SK-N-SH treated with all-trans-retinoic acid at 6 μM for 48 hours (cell line): ENCODE data around the gene KIAA1755.

Experiments used
- ATAC-seq: fragments of 200-7000 bp; cut with Tn5 transposase; 3 replicates; pipeline ENCODE4 v1.9.1; 2020; ENCODE audit warnings: mild to moderate bottlenecking, moderate library complexity
- ARNTL ChIP-seq: fragments of 450-650 bp; formaldehyde crosslinking; IDR thresholded peaks from 2 replicates; pipeline ENCODE4 v1.5.0; 2020; ENCODE audit warnings: low read depth, mild to moderate bottlenecking, moderate library complexity, borderline replicate concordance
- CSDC2 ChIP-seq: fragments of 250-450 bp; sonication (Bioruptor Pico); IDR thresholded peaks from 2 replicates; pipeline ENCODE4 v1.5.0; 2020; ENCODE audit warnings: mild to moderate bottlenecking, moderate library complexity
- CSRNP3 ChIP-seq: fragments of 250-450 bp; sonication (Bioruptor Pico); IDR thresholded peaks from 2 replicates; pipeline ENCODE4 v1.5.1; 2021; ENCODE audit warnings: mild to moderate bottlenecking, moderate library complexity
- ESRRG ChIP-seq: fragments of 250-450 bp; sonication (Bioruptor Pico); IDR thresholded peaks from 2 replicates; pipeline ENCODE4 v1.6.1; 2021; ENCODE audit warnings: mild to moderate bottlenecking
- GLIS3 ChIP-seq: fragments of 250-450 bp; sonication (Bioruptor Pico); IDR thresholded peaks from 2 replicates; pipeline ENCODE4 v1.5.0; 2020; ENCODE audit warnings: mild to moderate bottlenecking, moderate library complexity
- ISL1 ChIP-seq: fragments of 250-450 bp; sonication (Bioruptor Pico); IDR thresholded peaks from 2 replicates; pipeline ENCODE4 v2.1.2; 2022; ENCODE audit warnings: mild to moderate bottlenecking, moderate library complexity
- OSR1 ChIP-seq: fragments of 250-450 bp; sonication (Bioruptor Pico); IDR thresholded peaks from 2 replicates; pipeline ENCODE4 v1.8.0; 2022; ENCODE audit warnings: moderate library complexity, mild to moderate bottlenecking, inconsistent platforms
- PATZ1 ChIP-seq: fragments of 250-450 bp; sonication (Bioruptor Pico); IDR thresholded peaks from 2 replicates; pipeline ENCODE4 v1.8.0; 2020; ENCODE audit warnings: mild to moderate bottlenecking, moderate library complexity, borderline replicate concordance
- POU6F1 ChIP-seq: fragments of 250-450 bp; sonication (Bioruptor Pico); IDR thresholded peaks from 2 replicates; pipeline ENCODE4 v1.8.0; 2021; ENCODE audit warnings: low read depth, mild to moderate bottlenecking, moderate library complexity, borderline replicate concordance
- PPARA ChIP-seq: fragments of 250-450 bp; sonication (Bioruptor Pico); IDR thresholded peaks from 2 replicates; pipeline ENCODE4 v1.5.0; 2020; ENCODE audit warnings: mild to moderate bottlenecking, borderline replicate concordance
- RARB ChIP-seq: fragments of 250-450 bp; sonication (Bioruptor Pico); IDR thresholded peaks from 2 replicates; pipeline ENCODE4 v1.8.0; 2021; ENCODE audit warnings: mild to moderate bottlenecking, moderate library complexity
- SNAI2 ChIP-seq: fragments of 250-450 bp; sonication (Bioruptor Pico); IDR thresholded peaks from 2 replicates; pipeline ENCODE4 v1.5.0; 2020; ENCODE audit warnings: mild to moderate bottlenecking, moderate library complexity
- TCF4 ChIP-seq: fragments of 250-450 bp; sonication (Bioruptor Pico); IDR thresholded peaks from 2 replicates; pipeline ENCODE4 v1.8.0; 2021; ENCODE audit warnings: mild to moderate bottlenecking, moderate library complexity, borderline replicate concordance
- TSHZ2 ChIP-seq: fragments of 250-450 bp; sonication (Bioruptor Pico); IDR thresholded peaks from 2 replicates; pipeline ENCODE4 v1.5.0; 2020; ENCODE audit warnings: mild to moderate bottlenecking, moderate library complexity
- ZC3H10 ChIP-seq: fragments of 250-450 bp; sonication (Bioruptor Pico); IDR thresholded peaks from 2 replicates; pipeline ENCODE4 v1.5.1; 2021; ENCODE audit warnings: mild to moderate bottlenecking, moderate library complexity
- ZFP30 ChIP-seq: fragments of 450-650 bp; formaldehyde crosslinking; IDR thresholded peaks from 2 replicates; pipeline ENCODE4 v1.5.0; 2022; ENCODE audit warnings: mild to moderate bottlenecking, moderate library complexity
- ZNF565 ChIP-seq: fragments of 450-650 bp; formaldehyde crosslinking; conservative IDR thresholded peaks from 2 replicates; pipeline ENCODE4 v1.5.0; 2020; ENCODE audit warnings: low read depth, mild to moderate bottlenecking, moderate library complexity
- ZNF70 ChIP-seq: fragments of 450-650 bp; formaldehyde crosslinking; IDR thresholded peaks from 2 replicates; pipeline ENCODE4 v1.5.0; 2020; ENCODE audit warnings: mild to moderate bottlenecking, moderate library complexity
- ZNF8 ChIP-seq: fragments of 450-650 bp; formaldehyde crosslinking; IDR thresholded peaks from 2 replicates; pipeline ENCODE4 v1.5.0; 2020; ENCODE audit warnings: mild to moderate bottlenecking, moderate library complexity

KIAA1755 gene

GRCh38 chr20:38208088-38208487 is 52.4 kb downstream of the KIAA1755 start (continued):
- TF ChIP-seq TSHZ2 (CRISPR knock-in tag) = no peak
- TF ChIP-seq ARNTL (CRISPR knock-in tag) = no peak
- TF ChIP-seq POU6F1 (CRISPR knock-in tag) = no peak
- no peak for TF ChIP-seq ZNF565 (CRISPR knock-in tag)

- ATAC-seq = no peak
- TF ChIP-seq CSDC2 (CRISPR knock-in tag) = no peak
- TF ChIP-seq GLIS3 (CRISPR knock-in tag) = no peak
- TF ChIP-seq ARNTL (CRISPR knock-in tag) = no peak
- no peak for TF ChIP-seq ZFP30
- no peak for TF ChIP-seq TCF4 (CRISPR knock-in tag)
- no peak for TF ChIP-seq CSRNP3 (CRISPR knock-in tag)
- no peak for TF ChIP-seq ISL1
- TF ChIP-seq ZC3H10 (CRISPR knock-in tag) = no peak
- no peak for TF ChIP-seq RARB
- TF ChIP-seq POU6F1 (CRISPR knock-in tag) = no peak
- TF ChIP-seq PATZ1 = no peak
- no peak for TF ChIP-seq ZNF565 (CRISPR knock-in tag)
- TF ChIP-seq ZNF8 (CRISPR knock-in tag) = no peak
- no peak for TF ChIP-seq SNAI2
- no peak for TF ChIP-seq PPARA (CRISPR knock-in tag)
- TF ChIP-seq TSHZ2 (CRISPR knock-in tag) = no peak
- no peak for TF ChIP-seq ZNF70 (CRISPR knock-in tag)
- TF ChIP-seq OSR1 (CRISPR knock-in tag) = no peak
- no peak for TF ChIP-seq ESRRG (CRISPR knock-in tag)
These were observed 52.9 kb downstream of the KIAA1755 start for GRCh38 chr20:38207621-38208020.
